ENCODE data around the gene PACS1. TPM values are rescaled to one million over a fixed set of nuclear protein-coding genes. Genes with fewer than 3 reads are reported as not detected.

The PACS1 gene
- total and polyA plus RNA-seq, 9 donors: 22.4 to 92.9 (median 73.9) TPM

DNA sequence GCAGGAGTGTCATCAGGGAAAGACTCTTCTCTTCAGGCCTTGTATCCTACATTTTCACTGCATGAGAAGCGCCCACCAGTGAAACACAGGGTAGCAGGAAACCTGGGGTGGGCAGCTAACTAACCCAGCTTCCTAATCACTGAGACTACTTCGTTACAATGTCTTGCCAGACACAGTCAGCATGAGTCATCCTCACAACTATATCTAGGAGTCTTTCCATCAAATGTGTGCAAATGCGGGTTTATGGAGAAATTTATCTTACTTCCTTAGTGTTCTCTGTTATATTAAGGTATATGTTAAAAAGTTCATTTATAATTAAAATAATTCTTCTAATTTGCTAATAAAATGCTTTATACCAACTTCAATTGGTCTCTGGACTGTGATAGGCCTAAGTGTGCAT is 118.5 kb downstream of the PACS1 start:
- Histone ChIP-seq H3K36me3 (no peaks in the 10 kb centered on the region), H3K9me3 (no peaks in the 10 kb centered on the region), H3K27me3 (no peaks in the 10 kb centered on the region), H3K4me3 (no peak overlapping the region), H3K4me1 (ENCODE audit: insufficient read depth) (no peaks in the 10 kb centered on the region), H3K27ac (no peak overlapping the region)
- intact Hi-C loops (cut with DNase I): no loop called here
- no peak for TF ChIP-seq EP300 (IDR thresholded peaks at IDR 0.05)
- TF ChIP-seq POLR2A (IDR thresholded peaks at IDR 0.05): no peak
- TF ChIP-seq, protein P1, sequence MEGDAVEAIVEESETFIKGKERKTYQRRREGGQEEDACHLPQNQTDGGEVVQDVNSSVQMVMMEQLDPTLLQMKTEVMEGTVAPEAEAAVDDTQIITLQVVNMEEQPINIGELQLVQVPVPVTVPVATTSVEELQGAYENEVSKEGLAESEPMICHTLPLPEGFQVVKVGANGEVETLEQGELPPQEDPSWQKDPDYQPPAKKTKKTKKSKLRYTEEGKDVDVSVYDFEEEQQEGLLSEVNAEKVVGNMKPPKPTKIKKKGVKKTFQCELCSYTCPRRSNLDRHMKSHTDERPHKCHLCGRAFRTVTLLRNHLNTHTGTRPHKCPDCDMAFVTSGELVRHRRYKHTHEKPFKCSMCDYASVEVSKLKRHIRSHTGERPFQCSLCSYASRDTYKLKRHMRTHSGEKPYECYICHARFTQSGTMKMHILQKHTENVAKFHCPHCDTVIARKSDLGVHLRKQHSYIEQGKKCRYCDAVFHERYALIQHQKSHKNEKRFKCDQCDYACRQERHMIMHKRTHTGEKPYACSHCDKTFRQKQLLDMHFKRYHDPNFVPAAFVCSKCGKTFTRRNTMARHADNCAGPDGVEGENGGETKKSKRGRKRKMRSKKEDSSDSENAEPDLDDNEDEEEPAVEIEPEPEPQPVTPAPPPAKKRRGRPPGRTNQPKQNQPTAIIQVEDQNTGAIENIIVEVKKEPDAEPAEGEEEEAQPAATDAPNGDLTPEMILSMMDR (IDR thresholded peaks at IDR 0.05): no peak
- 63 to 79% (median 79%) methylated on average over 3 of the region's 3 CpGs for WGBS, 3 donors
- no peak for DNase-seq

DNA sequence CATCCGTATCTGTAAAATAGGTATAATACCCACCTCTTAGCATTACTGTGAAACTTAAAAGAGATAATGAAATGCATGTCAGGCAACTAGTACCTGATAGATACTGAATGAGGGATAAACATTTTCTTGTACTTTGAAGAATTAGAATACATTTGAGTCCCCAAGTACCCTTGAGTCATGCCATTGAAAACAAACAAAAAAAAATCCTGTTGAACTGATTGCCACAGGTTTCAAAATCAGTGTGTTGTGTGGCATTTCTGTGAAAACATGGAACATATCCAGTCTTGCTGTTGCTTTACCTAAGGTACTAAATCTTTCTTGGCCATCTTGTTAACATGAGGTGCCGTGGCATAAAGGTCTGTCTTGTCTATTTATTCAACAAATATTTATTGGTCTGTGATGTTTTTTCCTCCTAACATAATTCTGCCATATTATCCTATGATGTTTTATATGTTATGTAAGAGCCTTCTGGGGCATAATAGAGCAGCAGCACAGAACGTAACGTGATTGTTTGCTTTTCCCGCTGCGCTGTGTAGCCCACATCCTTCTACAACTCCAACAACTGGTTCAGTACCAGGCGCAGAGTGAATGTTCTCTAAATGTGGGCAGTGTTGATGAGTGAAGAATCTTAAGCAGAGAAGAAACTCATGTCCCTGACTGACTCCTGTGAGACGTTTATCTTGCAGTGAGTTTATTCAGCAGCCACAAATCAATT is 119.1 kb downstream of the PACS1 start:
- H3K36me3 ChIP-seq: no peaks in the 10 kb centered on the region
- intact Hi-C loops (cut with DNase I): no loop called here
- no peak for TF ChIP-seq POLR2A (IDR thresholded peaks at IDR 0.05)
- TF ChIP-seq EP300 (IDR thresholded peaks at IDR 0.05): no peak
- TF ChIP-seq, protein P1 (IDR thresholded peaks at IDR 0.05): no peak
- H3K27ac ChIP-seq: no peak overlapping the region
- no peak overlapping the region for H3K4me3 ChIP-seq
- WGBS, 3 donors: 85 to 89% (median 89%) methylated on average over 8 of the region's 8 CpGs
- H3K27me3 ChIP-seq: no peaks in the 10 kb centered on the region
- no peaks in the 10 kb centered on the region for H3K4me1 ChIP-seq (ENCODE audit: insufficient read depth)
- no peak for DNase-seq
- no peaks in the 10 kb centered on the region for H3K9me3 ChIP-seq

DNA sequence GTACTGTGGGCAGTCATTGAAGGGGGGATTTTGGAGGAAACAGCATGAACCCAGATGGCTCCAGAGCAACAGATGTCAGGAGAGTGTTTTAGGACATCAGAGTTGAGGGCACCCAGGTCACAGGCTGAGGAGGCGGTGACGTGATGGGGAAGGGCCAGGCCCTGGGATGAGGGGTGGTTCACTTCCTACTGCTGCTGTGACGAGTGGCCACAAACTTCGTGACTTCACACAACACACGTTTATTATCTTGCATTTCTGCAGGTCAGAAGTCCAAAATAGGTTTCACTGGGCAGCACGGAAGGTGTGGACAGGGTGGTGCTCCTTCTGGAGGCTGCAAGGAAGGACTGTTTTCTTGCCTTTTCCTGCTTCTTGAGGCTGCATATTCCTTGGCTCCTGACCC is 120.7 kb downstream of the PACS1 start:
- no peaks in the 10 kb centered on the region for H3K9me3 ChIP-seq
- WGBS, 3 donors: 78 to 86% (median 81%) methylated on average over 6 of the region's 6 CpGs
- no peak for DNase-seq
- intact Hi-C loops (cut with DNase I): no loop called here
- no peak overlapping the region for H3K27ac ChIP-seq
- H3K27me3 ChIP-seq: no peaks in the 10 kb centered on the region
- no peaks in the 10 kb centered on the region for H3K36me3 ChIP-seq
- H3K4me1 ChIP-seq (ENCODE audit: insufficient read depth): no peaks in the 10 kb centered on the region
- TF ChIP-seq POLR2A (IDR thresholded peaks at IDR 0.05): no peak
- TF ChIP-seq, protein P1 (IDR thresholded peaks at IDR 0.05): no peak
- TF ChIP-seq EP300 (IDR thresholded peaks at IDR 0.05): no peak
- no peak overlapping the region for H3K4me3 ChIP-seq

DNA sequence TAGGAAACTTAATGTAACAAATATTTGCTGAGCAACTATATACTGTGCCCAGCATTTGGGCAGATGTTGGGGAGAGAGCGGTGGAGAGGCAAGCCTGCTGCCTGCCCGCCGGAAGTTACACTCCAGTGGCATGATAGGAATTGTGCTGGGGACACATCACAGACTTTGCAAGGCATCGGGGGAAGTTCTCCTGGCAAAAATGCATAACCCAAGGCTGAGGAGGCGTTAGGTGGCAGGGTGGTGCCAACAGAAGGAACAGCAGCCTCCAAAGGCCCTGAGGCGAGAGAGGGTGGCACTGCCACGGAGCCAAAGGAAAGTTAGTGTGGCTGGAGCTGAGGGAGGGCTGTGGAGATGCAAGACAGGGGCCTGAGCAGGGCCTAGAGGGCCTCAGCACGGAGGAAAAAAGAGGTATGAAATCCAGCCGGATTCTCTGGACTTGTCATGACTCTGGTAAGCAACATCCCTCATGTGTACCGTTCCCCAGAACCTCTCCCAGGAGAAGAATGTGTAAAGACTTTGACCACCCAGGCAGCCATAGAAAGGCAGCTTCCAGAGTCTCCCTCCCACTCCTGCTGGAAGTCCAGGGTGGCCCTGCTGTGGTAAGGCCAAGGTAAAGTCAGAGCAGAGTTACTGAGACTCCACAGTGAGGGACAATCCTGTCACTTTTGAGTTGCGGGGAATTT is 122.2 kb downstream of the PACS1 start:
- no peak for TF ChIP-seq POLR2A (IDR thresholded peaks at IDR 0.05)
- no peak for TF ChIP-seq EP300 (IDR thresholded peaks at IDR 0.05)
- TF ChIP-seq, protein P1 (IDR thresholded peaks at IDR 0.05): no peak
- 64 to 71% (median 69%) methylated on average over 11 of the region's 11 CpGs for WGBS, 3 donors
- no peak overlapping the region for H3K4me3 ChIP-seq
- DNase-seq: no peak
- H3K36me3 ChIP-seq: no peaks in the 10 kb centered on the region
- no peaks in the 10 kb centered on the region for H3K27me3 ChIP-seq
- no peak overlapping the region for H3K27ac ChIP-seq
- no peaks in the 10 kb centered on the region for H3K4me1 ChIP-seq (ENCODE audit: insufficient read depth)
- H3K9me3 ChIP-seq: no peaks in the 10 kb centered on the region
- intact Hi-C loops (cut with DNase I): no loop called here

Data from ovary (tissue), 9 donors.